CD14-positive monocyte (primary cell): Measurements from ENCODE around the gene GPR52. TPM values are rescaled to one million over a fixed set of nuclear protein-coding genes. Genes with fewer than 3 reads are reported as not detected.

ENCODE experiments used
- DNase-seq, 3 donors: peaks; one replicate each; pipeline ENCODE4 v3.0.0-alpha.2; 2011 to 2022
- H2AFZ ChIP-seq: 2 replicates; pipeline ENCODE4 v1.6.0; 2012; ENCODE audit warnings: mild to moderate bottlenecking, low read depth, low read length, inconsistent platforms; ENCODE audit not compliant: insufficient read depth, poor library complexity, severe bottlenecking
- H3K27ac ChIP-seq, 2 donors: 1 replicate in 1 of 2; 2 replicates in 1 of 2; pipeline ENCODE4 v1.5.1; 2012 to 2013; ENCODE audit warnings: low read length in 2 of 2, control low read depth in 1 of 2, inconsistent platforms in 1 of 2, low read depth in 1 of 2, mild to moderate bottlenecking in 1 of 2
- H3K27me3 ChIP-seq, 2 donors: one replicate each; pipeline versions ENCODE4 v1.6.0 to v1.6.1; 2011 to 2013; ENCODE audit warnings: low read length in 2 of 2; ENCODE audit not compliant: control insufficient read depth in 2 of 2, insufficient read depth in 2 of 2
- H3K36me3 ChIP-seq, 2 donors: replicated peaks in 1 of 2; 1 replicate in 1 of 2; 2 replicates in 1 of 2; pipeline versions ENCODE4 v1.5.1 to v1.6.1; 2012 to 2013; ENCODE audit warnings: low read length in 2 of 2, control low read depth in 1 of 2, inconsistent platforms in 1 of 2, mild to moderate bottlenecking in 1 of 2; ENCODE audit not compliant: insufficient read depth in 2 of 2, control insufficient read depth in 1 of 2
- H3K4me1 ChIP-seq, 2 donors: 1 replicate in 1 of 2; 2 replicates in 1 of 2; pipeline versions ENCODE4 v1.5.1 to v1.6.1; 2012 to 2013; ENCODE audit warnings: low read length in 2 of 2, control low read depth in 1 of 2, inconsistent platforms in 1 of 2, mild to moderate bottlenecking in 1 of 2, moderate library complexity in 1 of 2; ENCODE audit not compliant: insufficient read depth in 2 of 2, control insufficient read depth in 1 of 2
- H3K4me2 ChIP-seq: replicated peaks from 2 replicates; pipeline ENCODE3; 2012; ENCODE audit warnings: low read length, moderate library complexity, mild to moderate bottlenecking; ENCODE audit not compliant: poor library complexity, severe bottlenecking; ENCODE audit errors: extremely low read depth
- H3K4me3 ChIP-seq, 3 experiments: fragments of 200-600 bp in 1 of 3; sonication (generic) in 1 of 3; replicated peaks in 1 of 3; 1 replicate in 2 of 3; 2 replicates in 1 of 3; pipeline ENCODE4 v1.5.1; 2011 to 2013; ENCODE audit warnings: low read length in 3 of 3, mild to moderate bottlenecking in 3 of 3, control low read depth in 2 of 3, low read depth in 2 of 3, inconsistent platforms in 1 of 3, moderate library complexity in 1 of 3
- H3K79me2 ChIP-seq: 2 replicates; pipeline ENCODE4 v1.6.0; 2012; ENCODE audit warnings: mild to moderate bottlenecking, control low read depth, inconsistent platforms, low read length, moderate library complexity; ENCODE audit not compliant: insufficient read depth
- H3K9ac ChIP-seq: 2 replicates; pipeline ENCODE4 v1.6.0; 2017; ENCODE audit warnings: low read length, mild to moderate bottlenecking; ENCODE audit not compliant: insufficient read depth, poor library complexity, severe bottlenecking
- H3K9me3 ChIP-seq, 2 donors: replicated peaks in 1 of 2; 1 replicate in 1 of 2; 2 replicates in 1 of 2; pipeline versions ENCODE4 v1.5.1 to v1.6.1; 2012 to 2013; ENCODE audit warnings: low read length in 2 of 2, control low read depth in 1 of 2; ENCODE audit not compliant: control insufficient read depth in 1 of 2, insufficient read depth in 1 of 2
- H4K20me1 ChIP-seq: 2 replicates; pipeline ENCODE4 v1.6.0; 2012; ENCODE audit warnings: mild to moderate bottlenecking, low read length, control low read depth, moderate library complexity; ENCODE audit not compliant: insufficient read depth
- H3K27ac Mint-ChIP-seq, 7 donors: one replicate each; pipeline ENCODE4 v1.8.0; 2020; ENCODE audit warnings: mild to moderate bottlenecking in 7 of 7, mixed read lengths in 7 of 7, moderate library complexity in 6 of 7, inconsistent platforms in 2 of 7
- H3K27me3 Mint-ChIP-seq, 3 donors: one replicate each; pipeline ENCODE4 v1.8.0; 2021 to 2022; ENCODE audit warnings: low read depth in 3 of 3, mild to moderate bottlenecking in 3 of 3, mixed read lengths in 3 of 3, moderate library complexity in 3 of 3, inconsistent platforms in 1 of 3
- H3K36me3 Mint-ChIP-seq, 2 donors: one replicate each; pipeline ENCODE4 v1.8.0; 2020; ENCODE audit warnings: mixed read lengths in 2 of 2, inconsistent platforms in 1 of 2, mild to moderate bottlenecking in 1 of 2
- H3K4me1 Mint-ChIP-seq: one replicate; pipeline ENCODE4 v1.8.0; 2020; ENCODE audit warnings: mild to moderate bottlenecking, mixed read lengths
- H3K4me3 Mint-ChIP-seq, 2 donors: one replicate each; pipeline ENCODE4 v1.8.0; 2020; ENCODE audit warnings: mild to moderate bottlenecking in 2 of 2, mixed read lengths in 2 of 2, moderate library complexity in 1 of 2
- H3K9me3 Mint-ChIP-seq, 7 donors: one replicate each; pipeline ENCODE4 v1.8.0; 2020 to 2022; ENCODE audit warnings: mixed read lengths in 7 of 7, mild to moderate bottlenecking in 6 of 7, moderate library complexity in 6 of 7, inconsistent platforms in 2 of 7
- CTCF ChIP-seq: fragments of 200-600 bp; IDR thresholded peaks from one replicate; pipeline ENCODE4 v1.8.0; 2022; ENCODE audit warnings: antibody characterized with exemption, mild to moderate bottlenecking
- WGBS: methylation state at CpG from one replicate; pipeline ENCODE4 v1.1.5; 2013; ENCODE audit warnings: missing lambda C conversion rate; ENCODE audit not compliant: insufficient coverage; 5-methylcytosine and 5-hydroxymethylcytosine counted together
- intact Hi-C, 2 donors: fragments of 100-400 bp; cut with micrococcal nuclease; formaldehyde crosslinking; loops; one replicate each; pipeline versions ENCODE4 v1.15.0 to v1.15.1; 2023
- polyA plus RNA-seq, 3 donors: library from polyadenylated mRNA; depleted of rRNA in 1 of 3; unstranded in 2 of 3; stranded (reverse) in 1 of 3; fragments of 300-500 nt in 2 of 3; fragments of >200 nt in 1 of 3; fragmentation: Illumina TruSeq in 2 of 3; gene quantifications; 1 replicate in 2 of 3; 2 replicates in 1 of 3; pipeline ENCODE4 v1.2.3, GENCODE V29; 2012 to 2021

Gene GPR52
- polyA plus RNA-seq, 3 donors: 0.21 TPM; not detected in 2

GRCh38 chr1:174399211-174399610 is 48.6 kb upstream of the GPR52 start:
- Histone ChIP-seq H3K9ac (no peak overlapping the region), H3K4me1 (no peaks in the 10 kb centered on the region), H3K79me2 (no peaks in the 10 kb centered on the region), H3K27ac (no peak overlapping the region), H3K9me3 (no peaks in the 10 kb centered on the region), H3K36me3 (peaks cover 0 to 26% of the 10 kb centered on the region in 2 donors), H2AFZ (no peak overlapping the region), H3K27me3 (no peaks in the 10 kb centered on the region), H4K20me1 (no peaks in the 10 kb centered on the region), H3K4me2 (no peak overlapping the region), H3K4me3 (no peak overlapping the region)
- TF ChIP-seq CTCF: no peak
- H3K36me3 Mint-ChIP-seq: peaks cover 5 to 25% of the 10 kb centered on the region in 2 donors
- peaks cover 0 to 16% (median 3%) of the 10 kb centered on the region in 7 donors for H3K9me3 Mint-ChIP-seq
- no peaks in the 10 kb centered on the region for H3K4me1 Mint-ChIP-seq
- no peak for DNase-seq
- intact Hi-C loops: no loop called here
- H3K27ac Mint-ChIP-seq: no peak overlapping the region
- no peaks in the 10 kb centered on the region for H3K27me3 Mint-ChIP-seq
- H3K4me3 Mint-ChIP-seq: no peak overlapping the region
- no CpG with 5 or more reads among the region's 1 CpG for WGBS

GRCh38 chr1:174401075-174401474 is 46.7 kb upstream of the GPR52 start:
- intact Hi-C loops: no loop called here
- Histone ChIP-seq H3K79me2 (no peaks in the 10 kb centered on the region), H3K27ac (no peak overlapping the region), H3K4me2 (no peak overlapping the region), H2AFZ (no peak overlapping the region), H3K36me3 (peaks cover 0 to 26% of the 10 kb centered on the region in 2 donors), H3K4me3 (no peak overlapping the region), H4K20me1 (no peaks in the 10 kb centered on the region), H3K4me1 (no peaks in the 10 kb centered on the region), H3K27me3 (no peaks in the 10 kb centered on the region), H3K9ac (no peak overlapping the region), H3K9me3 (no peaks in the 10 kb centered on the region)
- WGBS: no CpG with 5 or more reads among the region's 4 CpGs
- Mint-ChIP-seq H3K9me3 (peaks cover 0 to 16% (median 3%) of the 10 kb centered on the region in 7 donors), H3K36me3 (peaks cover 5 to 20% of the 10 kb centered on the region in 2 donors), H3K27ac (no peak overlapping the region), H3K4me3 (no peak overlapping the region), H3K27me3 (peaks cover 0 to 2% (median 0%) of the 10 kb centered on the region in 3 donors), H3K4me1 (no peaks in the 10 kb centered on the region)
- DNase-seq: no peak
- TF ChIP-seq CTCF: no peak
